ENCODE data around the gene MZT2B.
"Not testable (repeated sequence)": the region's sequence is repeated elsewhere in the genome, so short reads cannot be mapped to it uniquely, and the experiment has no call there.

The MZT2B gene

GRCh38 chr2:130180404-130181324, 1.4 kb upstream of the MZT2B start:
- DNase-seq, result not testable (repeated sequence)

- DNase-seq, result peak; percentile 97
Measured at GRCh38 chr2:130181325-130181879, 660 bp upstream of the MZT2B start, which contains the start of gene SMPD4. Gene SMPD4 (minus strand): TSS chr2:130181602. CDS start chr2:130176592, 5,010 bp downstream.

- not testable (repeated sequence) for DNase-seq
Measured at GRCh38 chr2:130182826-130183511, 907 bp downstream of the MZT2B start.

GRCh38 chr2:130183512-130184373, 1.7 kb downstream of the MZT2B start:
- DNase-seq, result no peak

DNA sequence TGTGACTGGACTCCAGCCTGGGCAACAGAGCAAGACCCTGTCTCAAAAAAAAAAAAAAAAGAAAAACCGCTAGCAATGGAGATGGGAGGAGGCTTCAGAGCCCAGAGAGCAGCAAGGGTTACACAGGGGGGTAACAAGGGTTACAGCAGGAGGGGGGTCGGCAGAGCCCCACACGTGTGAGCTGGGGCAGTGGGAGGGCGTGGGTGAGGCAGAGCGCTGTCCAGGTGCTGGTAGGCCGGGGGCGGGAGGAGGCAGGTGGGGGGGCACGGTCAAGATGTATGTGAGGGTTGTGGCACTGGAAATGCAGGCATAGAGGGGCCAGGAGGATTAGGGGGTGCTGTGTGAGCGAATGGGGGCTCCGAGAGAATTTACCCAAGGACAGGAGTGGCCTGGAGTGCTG, 3.4 kb downstream of the MZT2B start:
- DNase-seq, result no peak

DNA sequence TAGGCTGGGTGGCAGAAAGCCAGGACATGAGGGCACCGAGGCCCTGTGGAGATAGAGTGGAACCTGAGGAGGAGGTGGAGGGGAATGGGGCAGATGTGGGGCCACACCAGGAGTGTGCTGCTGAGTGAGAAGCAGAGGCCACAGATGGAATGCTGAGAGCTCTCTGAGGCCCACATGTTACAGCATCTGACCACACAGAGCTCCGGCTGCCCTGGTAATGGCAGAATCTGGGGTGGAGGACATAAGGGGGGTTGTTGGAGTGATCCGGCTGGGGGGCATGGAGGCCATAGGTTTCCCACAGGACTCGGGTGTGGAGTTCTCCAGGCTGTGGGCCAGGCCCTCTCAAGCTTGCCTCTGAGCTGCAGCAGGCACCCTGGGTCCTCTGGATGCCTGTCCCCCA, 3.8 kb downstream of the MZT2B start:
- no peak for DNase-seq

- DNase-seq, result no peak
Measured at GRCh38 chr2:130186391-130186790, 4.3 kb downstream of the MZT2B start.

GRCh38 chr2:130187268-130187667, 5.2 kb downstream of the MZT2B start:
- no peak for DNase-seq

GRCh38 chr2:130187859-130188792, 6.1 kb downstream of the MZT2B start:
- DNase-seq, result not testable (repeated sequence)

DNA sequence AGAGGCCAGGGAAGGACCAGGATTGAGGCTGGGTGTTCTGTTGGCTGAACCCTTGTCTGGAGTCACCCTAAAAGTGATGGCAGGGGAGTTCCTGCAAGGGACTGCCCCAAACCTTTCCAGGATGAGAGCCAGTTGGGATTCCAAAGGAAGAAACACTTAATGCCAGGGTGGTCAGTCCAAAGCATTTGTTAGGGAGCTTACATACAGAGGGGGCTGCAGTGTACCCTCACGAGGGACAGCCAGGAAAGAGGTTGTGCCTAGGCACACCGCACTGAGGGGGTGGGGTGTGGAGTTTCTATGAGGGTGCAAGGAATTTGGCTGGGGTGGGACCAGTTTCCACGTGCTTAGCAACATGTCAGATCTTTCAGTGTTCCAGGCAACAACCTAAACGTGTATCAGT, 6.9 kb downstream of the MZT2B start:
- not testable (repeated sequence) for DNase-seq

GRCh38 chr2:130190237-130190636, 8.2 kb downstream of the MZT2B start:
- DNase-seq, result no peak

DNA sequence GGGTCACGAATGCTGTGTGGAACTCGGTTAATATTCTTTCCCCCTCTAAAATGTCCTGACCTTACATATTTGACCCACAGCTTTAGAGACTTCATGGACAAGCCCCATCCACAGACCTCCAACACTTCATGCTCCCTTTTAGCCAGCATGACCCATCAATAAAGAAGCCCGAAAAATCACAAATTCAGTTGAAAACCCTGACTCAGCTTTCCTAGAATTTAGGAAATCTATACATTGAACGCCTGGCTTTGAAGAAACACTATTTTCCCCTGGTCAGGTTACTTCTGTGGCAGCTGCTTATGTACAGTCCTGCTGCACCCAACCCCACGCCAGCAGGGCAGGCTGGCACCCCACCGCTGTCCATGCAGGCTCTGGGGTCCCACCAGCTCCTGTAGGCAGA, 9.3 kb downstream of the MZT2B start:
- not testable (repeated sequence) for DNase-seq

DNA sequence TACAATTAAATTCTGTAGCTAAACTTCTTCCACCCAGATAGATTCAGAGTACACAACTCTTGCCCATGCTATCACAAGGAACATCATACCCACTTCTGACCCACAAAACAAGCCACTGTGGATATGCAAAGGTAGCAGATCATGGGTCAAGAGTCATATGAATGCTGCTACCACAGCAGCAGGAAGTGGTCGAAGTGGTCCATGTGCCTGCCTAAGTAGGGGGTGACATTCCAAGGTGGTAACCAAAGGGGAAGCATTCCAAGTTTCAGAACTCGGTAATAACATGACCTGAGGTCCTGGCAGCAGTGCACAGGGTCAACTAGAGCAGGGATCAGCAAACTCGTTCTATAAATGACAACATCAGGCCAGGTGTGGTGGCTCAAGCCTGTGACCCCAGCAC, 10.4 kb downstream of the MZT2B start:
- DNase-seq, result not testable (repeated sequence)

- DNase-seq, result not testable (repeated sequence)
Measured at GRCh38 chr2:130193824-130194223, 11.8 kb downstream of the MZT2B start.

DNA sequence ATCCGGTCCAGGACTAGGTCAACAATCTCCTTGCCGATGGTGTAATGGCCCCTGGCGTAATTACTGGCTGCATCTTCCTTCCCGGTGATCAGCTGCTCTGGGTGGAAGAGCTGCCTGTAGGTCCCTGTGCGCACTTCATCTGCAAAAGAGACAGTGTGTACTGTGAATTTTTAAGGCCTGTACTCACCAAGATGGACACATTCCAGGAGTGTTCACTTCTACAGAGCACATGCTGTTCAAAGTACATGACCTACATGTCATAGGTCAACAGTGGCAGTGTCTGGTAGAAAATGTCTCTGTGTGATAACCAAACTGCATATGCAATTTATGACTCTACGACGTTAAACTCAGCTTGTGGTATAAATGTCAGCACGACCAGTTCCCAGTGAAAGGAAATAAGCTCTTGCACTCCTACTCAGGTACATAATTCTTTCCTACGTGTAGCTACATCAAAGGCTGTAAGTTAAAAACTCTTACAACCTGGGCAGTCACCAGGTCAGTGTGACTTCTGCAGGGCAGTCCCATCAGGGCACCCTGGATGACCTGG, 13.1 kb downstream of the MZT2B start:
- DNase-seq, result not testable (repeated sequence)

DNA sequence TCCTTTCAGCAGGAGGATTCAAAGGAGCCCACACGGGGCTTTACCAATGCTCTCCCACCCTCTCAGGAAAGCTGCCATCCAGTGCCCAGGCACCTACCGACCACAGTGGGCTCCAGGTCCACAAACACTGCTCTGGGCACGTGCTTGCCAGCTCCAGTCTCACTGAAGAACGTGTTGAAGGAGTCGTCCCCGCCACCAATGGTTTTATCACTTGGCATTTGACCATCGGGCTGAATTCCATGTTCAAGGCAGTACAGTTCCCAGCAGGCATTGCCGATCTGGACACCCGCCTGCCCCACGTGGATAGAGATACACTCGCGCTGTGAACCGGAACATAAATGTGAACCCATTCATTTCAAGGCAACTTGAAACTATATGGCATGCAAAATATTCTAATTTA, 14.0 kb downstream of the MZT2B start:
- DNase-seq, result not testable (repeated sequence)

GRCh38 chr2:130198343-130198742, 16.3 kb downstream of the MZT2B start, which contains the start of gene TUBA3E:
Gene TUBA3E (minus strand): TSS chr2:130198439. CDS start chr2:130198360, 79 bp downstream.
- no peak for DNase-seq

DNA sequence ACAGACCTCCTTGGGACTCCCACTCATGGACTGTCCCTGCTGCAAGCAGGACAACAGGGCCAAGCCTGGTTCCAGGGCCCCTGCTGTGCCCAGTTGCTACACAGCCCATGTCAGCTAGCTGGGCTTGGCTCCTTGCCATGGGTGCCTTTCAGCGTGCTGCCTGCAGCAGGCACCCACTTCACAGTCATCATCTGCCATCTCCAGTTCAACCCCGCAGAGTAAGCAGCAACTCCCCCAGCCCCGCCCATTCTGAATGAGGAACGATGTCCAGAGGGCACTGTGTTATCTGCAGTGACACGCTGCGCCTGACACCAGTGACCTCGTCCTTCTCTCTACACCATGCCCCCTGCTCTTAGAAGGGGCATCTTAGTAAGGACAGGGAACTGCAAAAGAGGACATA, 20.5 kb downstream of the MZT2B start:
- DNase-seq, result not testable (repeated sequence)

DNA sequence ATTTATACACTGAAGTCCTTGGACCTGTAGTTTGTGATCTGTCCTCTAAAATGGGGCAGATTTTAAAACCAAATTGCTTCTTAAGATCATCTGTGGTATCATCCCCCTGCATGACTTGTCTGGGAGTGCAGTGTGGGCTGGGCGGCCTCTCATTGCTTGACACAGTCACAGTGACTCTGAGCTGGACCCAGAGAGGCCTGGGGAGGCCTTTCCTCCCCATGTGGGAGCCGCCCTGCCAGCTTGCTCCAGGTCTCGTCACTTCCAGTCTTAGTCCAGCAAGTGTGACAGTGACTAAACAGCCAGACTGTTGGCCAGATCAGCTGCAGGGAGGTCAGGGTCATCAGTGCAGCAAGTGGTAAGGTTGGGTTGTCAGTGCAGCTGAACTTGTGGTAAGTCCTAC, 21.1 kb downstream of the MZT2B start:
- DNase-seq, result not testable (repeated sequence)

GRCh38 chr2:130207051-130207450, 25.0 kb downstream of the MZT2B start:
- DNase-seq, result not testable (repeated sequence)

DNA sequence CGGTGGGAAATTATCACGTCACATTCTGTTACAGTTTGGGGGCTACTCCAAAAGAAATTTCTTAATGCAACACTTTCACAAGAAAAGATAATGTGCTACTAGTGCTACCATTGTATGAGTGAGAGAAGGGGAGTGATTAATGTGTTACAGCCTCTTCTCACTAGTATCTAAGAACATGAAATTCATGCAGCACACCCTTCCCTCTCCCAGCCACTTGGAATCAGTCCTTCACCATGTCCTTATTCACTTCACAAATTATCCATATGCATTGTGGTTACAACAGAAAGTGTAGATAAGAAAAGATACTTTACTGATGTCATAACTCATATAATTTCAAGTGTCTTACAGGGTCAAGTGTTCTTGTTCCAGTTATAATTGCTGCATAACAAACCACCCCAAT, 37.1 kb downstream of the MZT2B start:
- not testable (repeated sequence) for DNase-seq

Measured in stimulated activated CD4-positive, alpha-beta T cell treated with anti-CD3 and anti-CD28 coated beads, Interleukin-12 subunit alpha, Interleukin-12 subunit beta, amount 100 ng/mL, for 4 hours (primary cell).